PC-3 (cell line): Measurements from ENCODE around the gene APOBEC3A. TPM values are rescaled to one million over a fixed set of nuclear protein-coding genes. Genes with fewer than 3 reads are reported as not detected.
A peak's percentile ranks its signal among the peaks of the same experiment; 100 is the strongest.

Experiments used
- ATAC-seq: fragments of 200-7000 bp; cut with Tn5 transposase; 2 replicates; pipeline ENCODE4 v1.9.1; 2020; ENCODE audit warnings: mild to moderate bottlenecking, moderate library complexity
- Bru-seq: library from RNA; stranded (reverse); fragments of 400-500 nt; gene quantifications from one replicate; lab custom pipeline; 2021; lab: Mats Ljungman, UMichigan
- BruChase-seq, 2 experiments: library from RNA; stranded (reverse); fragments of 400-500 nt; gene quantifications; one replicate each; lab custom pipeline; 2021; lab: Mats Ljungman, UMichigan
- BruUV-seq: library from RNA; stranded (reverse); fragments of 400-500 nt; replicated peaks from 2 replicates; lab custom pipeline; 2021; lab: Mats Ljungman, UMichigan
- CTCF ChIA-PET: fragments of 300-600 bp; sonication (Branson Sonifier 250); formaldehyde crosslinking; loops from one replicate; lab custom pipeline; 2022; ENCODE audit warnings: antibody characterized with exemption; lab: Charles Lee
- POLR2A ChIA-PET: fragments of 300-600 bp; sonication (Branson Sonifier 250); formaldehyde crosslinking; loops from one replicate; lab custom pipeline; 2022; ENCODE audit warnings: antibody characterized with exemption; ENCODE audit not compliant: unreplicated experiment; lab: Charles Lee
- DNase-seq: peaks from one replicate; pipeline ENCODE4 v3.0.0-alpha.2; 2015
- H2AFZ ChIP-seq: fragments of 300-600 bp; sonication (generic); 2 replicates; pipeline ENCODE4 v1.6.0; 2016; ENCODE audit warnings: antibody characterized with exemption, low read length
- H3F3A ChIP-seq: fragments of 300-600 bp; sonication (generic); one replicate; pipeline ENCODE4 v1.6.0; 2017; ENCODE audit warnings: antibody characterized with exemption, low read length, control low read depth, mild to moderate bottlenecking; ENCODE audit not compliant: unreplicated experiment
- H3K27ac ChIP-seq: fragments of 300-600 bp; sonication (generic); 2 replicates; pipeline ENCODE4 v1.5.1; 2016; ENCODE audit warnings: mild to moderate bottlenecking, low read length
- H3K27me3 ChIP-seq: fragments of 300-600 bp; sonication (generic); 2 replicates; pipeline ENCODE4 v1.6.1; 2016; ENCODE audit warnings: low read length, mixed read lengths
- H3K36me3 ChIP-seq: fragments of 300-600 bp; sonication (generic); 2 replicates; pipeline ENCODE4 v1.6.1; 2016; ENCODE audit warnings: low read depth, mixed run types, low read length, mixed read lengths
- H3K4me1 ChIP-seq: fragments of 300-600 bp; sonication (generic); 2 replicates; pipeline ENCODE4 v1.5.1; 2016; ENCODE audit warnings: low read length; ENCODE audit not compliant: insufficient read depth
- H3K4me2 ChIP-seq: fragments of 300-600 bp; sonication (generic); 2 replicates; pipeline ENCODE4 v1.6.0; 2016; ENCODE audit warnings: low read length
- H3K4me3 ChIP-seq: fragments of 300-600 bp; sonication (generic); 2 replicates; pipeline ENCODE4 v1.5.1; 2016; ENCODE audit warnings: mild to moderate bottlenecking, low read length, mixed read lengths
- H3K79me2 ChIP-seq: fragments of 300-600 bp; sonication (generic); 2 replicates; pipeline ENCODE4 v1.6.1; 2017; ENCODE audit warnings: low read length, mixed read lengths
- H3K9ac ChIP-seq: fragments of 300-600 bp; sonication (generic); 2 replicates; pipeline ENCODE4 v1.6.0; 2016; ENCODE audit warnings: mild to moderate bottlenecking, low read length
- H3K9me2 ChIP-seq: fragments of 300-600 bp; sonication (generic); replicated peaks from 2 replicates; pipeline ENCODE4 v1.6.1; 2016; ENCODE audit warnings: mixed run types, low read length, mixed read lengths
- H3K9me3 ChIP-seq: fragments of 300-600 bp; sonication (generic); 2 replicates; pipeline ENCODE4 v1.6.1; 2016; ENCODE audit warnings: low read length, mixed read lengths
- H4K20me1 ChIP-seq: fragments of 300-600 bp; sonication (generic); 2 replicates; pipeline ENCODE4 v1.6.1; 2016; ENCODE audit warnings: low read length, mixed read lengths
- CTCF ChIP-seq: fragments of 300-600 bp; sonication (generic); conservative IDR thresholded peaks from 2 replicates; pipeline ENCODE4 v1.5.1; 2017; ENCODE audit warnings: antibody characterized with exemption, low read depth, mild to moderate bottlenecking, low read length
- EZH2 ChIP-seq: fragments of 300-600 bp; sonication (generic); IDR thresholded peaks from one replicate; pipeline ENCODE4 v1.6.1; 2017; ENCODE audit warnings: antibody characterized with exemption, mild to moderate bottlenecking, low read length; ENCODE audit not compliant: unreplicated experiment
- EZH2phosphoT487 ChIP-seq: fragments of 300-600 bp; sonication (generic); IDR thresholded peaks from 2 replicates; pipeline ENCODE4 v1.6.1; 2018; ENCODE audit warnings: mild to moderate bottlenecking, antibody characterized with exemption, low read length, borderline replicate concordance
- intact Hi-C: fragments of 100-400 bp; cut with micrococcal nuclease; formaldehyde crosslinking; loops from 2 replicates; pipeline ENCODE4 v1.9.0; 2023
- long read RNA-seq: library from polyadenylated mRNA; unstranded; transcript quantifications from one replicate; pipeline ENCODE4 v2.0.0, GENCODE V29; 2021; ENCODE audit not compliant: unreplicated experiment
- total RNA-seq: library from RNA; depleted of rRNA; stranded (reverse); fragments of >200 nt; gene quantifications from 2 replicates; pipeline ENCODE4 v1.2.3, GENCODE V29; 2014; rRNA removed

The APOBEC3A gene
- not detected in 2 replicates for total RNA-seq
- percentile 6 among the genes with signal in this experiment for Bru-seq, nascent RNA
- percentile 3 among the genes with signal in this experiment for BruChase-seq, experiment 1, labeled RNA remaining after a 6-hour chase
- BruChase-seq, experiment 2, labeled RNA remaining after a 2-hour chase = percentile 3 among the genes with signal in this experiment
- long read RNA-seq = 0 reads

DNA sequence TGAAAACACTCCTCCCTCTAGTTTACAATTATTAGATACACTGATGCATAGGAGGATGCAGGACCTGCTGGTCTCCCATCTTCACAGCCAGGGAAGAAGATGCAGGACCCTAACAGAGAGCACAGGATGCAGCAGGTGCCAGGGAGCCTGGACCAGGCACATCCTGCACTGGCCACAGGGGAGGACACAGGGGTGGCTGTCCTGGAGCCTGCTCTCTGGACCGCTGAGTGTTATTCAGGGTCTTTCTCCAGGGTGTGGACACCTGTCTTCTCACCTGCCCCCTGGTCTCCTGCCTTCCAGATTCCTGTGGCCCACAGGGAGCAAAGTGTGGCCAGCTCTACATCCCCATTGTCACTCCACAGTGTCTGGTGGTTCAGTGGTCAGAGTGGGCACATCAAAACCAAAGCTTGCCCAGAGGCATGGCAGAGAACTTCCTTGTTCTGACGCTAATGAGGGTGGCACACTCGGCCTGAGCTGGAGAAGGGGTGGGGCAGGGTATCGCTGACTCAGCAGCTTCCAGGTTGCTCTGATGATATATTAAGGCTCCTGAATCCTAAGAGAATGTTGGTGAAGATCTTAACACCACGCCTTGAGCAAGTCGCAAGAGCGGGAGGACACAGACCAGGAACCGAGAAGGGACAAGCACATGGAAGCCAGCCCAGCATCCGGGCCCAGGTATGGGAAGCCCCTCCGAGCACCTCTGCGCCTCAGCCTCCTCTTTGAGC is at the start of gene APOBEC3A:
TSS of gene APOBEC3A (plus strand) at position 564 of the 725 bp plus-strand sequence. CDS start at position 647, 83 bp downstream.
- no TSS peak for BruUV-seq
- no peaks in the 10 kb centered on the region for H3K9me3 ChIP-seq
- no peak within 1 kb of the TSS for H2AFZ ChIP-seq
- ChIA-PET CTCF (no interaction called here), POLR2A (no interaction called here)
- H3K36me3 ChIP-seq = no peaks in the 10 kb centered on the region
- H3K9ac ChIP-seq = no peak within 1 kb of the TSS
- no peak within 1 kb of the TSS for H3K27ac ChIP-seq
- H3K27me3 ChIP-seq = no peaks in the 10 kb centered on the region
- no peak within 1 kb of the TSS for H3K4me3 ChIP-seq
- H3K4me1 ChIP-seq = no peaks in the 10 kb centered on the region
- H4K20me1 ChIP-seq = no peaks in the 10 kb centered on the region
- no peak within 1 kb of the TSS for H3K4me2 ChIP-seq
- DNase-seq (no peak), ATAC-seq (no peak)
- no peaks in the 10 kb centered on the region for H3K9me2 ChIP-seq
- intact Hi-C loops = no loop called here
- H3F3A ChIP-seq = no peaks in the 10 kb centered on the region
- TF ChIP-seq CTCF (no peak), EZH2 (no peak), EZH2phosphoT487 (no peak)
- no peaks in the 10 kb centered on the region for H3K79me2 ChIP-seq

DNA sequence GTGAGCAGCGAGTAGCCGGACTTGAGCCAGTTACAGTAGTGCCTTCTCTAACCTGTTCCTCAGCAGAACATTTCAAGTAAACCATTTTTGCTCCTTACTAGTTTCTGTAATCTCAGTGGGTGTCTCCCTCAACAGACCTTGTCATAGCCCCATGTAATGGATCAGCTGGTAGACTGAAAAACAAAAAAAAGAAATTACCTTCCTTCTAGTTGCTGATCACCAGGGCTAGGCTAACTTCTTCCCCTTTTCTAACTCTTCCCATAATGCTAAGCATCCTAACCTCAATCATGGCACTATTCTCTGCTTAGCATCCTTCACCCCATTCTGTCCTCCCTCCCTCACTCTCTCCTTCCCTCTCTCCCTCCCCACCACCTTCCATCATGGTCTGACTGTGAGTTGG is 49.6 kb upstream of the APOBEC3A start:
- intact Hi-C loops = no loop called here
- Histone ChIP-seq H3K27me3 (no peaks in the 10 kb centered on the region), H3K4me3 (no peak overlapping the region), H3K9ac (no peak overlapping the region), H3F3A (no peaks in the 10 kb centered on the region), H3K4me1 (no peaks in the 10 kb centered on the region), H4K20me1 (no peaks in the 10 kb centered on the region), H3K79me2 (no peaks in the 10 kb centered on the region), H3K27ac (no peak overlapping the region), H3K36me3 (no peaks in the 10 kb centered on the region), H3K4me2 (no peak overlapping the region), H2AFZ (no peak overlapping the region), H3K9me3 (0 out of 2 replicates have a peak, but pooled peaks cover 5% of the 10 kb centered on the region), H3K9me2 (no peaks in the 10 kb centered on the region)
- ATAC-seq = no peak
- ChIA-PET POLR2A (no interaction called here), CTCF (no interaction called here)
- no TSS peak for BruUV-seq
- no peak for DNase-seq
- TF ChIP-seq EZH2phosphoT487 = no peak
- no peak for TF ChIP-seq EZH2
- no peak for TF ChIP-seq CTCF

DNA sequence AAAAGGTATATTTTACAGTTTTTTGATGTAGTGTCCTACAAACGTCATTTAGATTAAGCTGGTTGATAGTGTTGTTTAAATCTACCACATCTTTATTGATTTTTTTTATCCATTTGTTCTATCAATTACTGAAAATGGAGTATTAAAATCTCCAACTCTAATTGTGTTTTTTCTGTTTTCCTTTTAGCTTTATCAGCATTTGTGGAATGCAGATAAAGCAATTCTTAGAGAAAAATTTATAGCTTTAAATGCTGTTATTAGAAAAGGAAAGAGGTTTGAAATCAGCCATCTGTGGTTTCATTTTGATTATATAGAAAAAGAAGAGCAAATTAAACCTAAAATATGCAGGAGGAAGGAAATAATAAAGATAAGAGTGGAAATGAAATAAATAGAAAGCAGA is 46.0 kb upstream of the APOBEC3A start:
- DNase-seq = no peak
- no peaks in the 10 kb centered on the region for H3F3A ChIP-seq
- ATAC-seq = no peak
- intact Hi-C loops = no loop called here
- no peaks in the 10 kb centered on the region for H3K4me1 ChIP-seq
- no peak overlapping the region for H3K4me3 ChIP-seq
- H3K4me2 ChIP-seq = no peak overlapping the region
- H3K27me3 ChIP-seq = no peaks in the 10 kb centered on the region
- H3K79me2 ChIP-seq = no peaks in the 10 kb centered on the region
- no peaks in the 10 kb centered on the region for H4K20me1 ChIP-seq
- no peak overlapping the region for H3K27ac ChIP-seq
- ChIA-PET CTCF (no interaction called here), POLR2A (no interaction called here)
- no peaks in the 10 kb centered on the region for H3K9me3 ChIP-seq
- H2AFZ ChIP-seq = no peak overlapping the region
- TF ChIP-seq EZH2 (no peak), EZH2phosphoT487 (no peak), CTCF (no peak)
- no peak overlapping the region for H3K9ac ChIP-seq
- H3K36me3 ChIP-seq = no peaks in the 10 kb centered on the region
- no TSS peak for BruUV-seq
- no peaks in the 10 kb centered on the region for H3K9me2 ChIP-seq
